GM21576 (cell line): ENCODE data around the gene GJA10.

Experiments
- ATAC-seq: cut with Tn5 transposase; IDR thresholded peaks from one replicate; pipeline ENCODE4 v1.9.1; 2021; ENCODE audit warnings: mild to moderate bottlenecking, moderate library complexity; ENCODE audit not compliant: unreplicated experiment

The GJA10 gene

GRCh38 chr6:89942601-89943000 lies 48.3 kb downstream of the GJA10 start:
- no peak for ATAC-seq

GRCh38 chr6:89944181-89944755 lies 50.0 kb downstream of the GJA10 start:
- ATAC-seq = no peak

GRCh38 chr6:89944826-89945407 lies 50.6 kb downstream of the GJA10 start:
- ATAC-seq = no peak
